Neural cell (in vitro differentiated cells): ENCODE data around the gene SEMA3F. TPM values are rescaled to one million over a fixed set of nuclear protein-coding genes. Genes with fewer than 3 reads are reported as not detected.

Experiments used
- H2AFZ ChIP-seq: fragments of 200-600, 300-800 bp; sonication (generic), shearing (Covaris generic); 2 replicates; pipeline ENCODE4 v1.6.0; 2014; ENCODE audit warnings: low read depth, mild to moderate bottlenecking, antibody characterized with exemption, low read length, moderate library complexity
- H3F3A ChIP-seq: fragments of 200-600 bp; shearing (Covaris generic); 2 replicates; pipeline ENCODE4 v1.6.1; 2016; ENCODE audit warnings: mild to moderate bottlenecking, moderate library complexity, mixed read lengths, antibody characterized with exemption, low read length; ENCODE audit not compliant: insufficient read depth, poor library complexity, severe bottlenecking
- H3K27ac ChIP-seq: fragments of 200-600, 300-800 bp; sonication (generic), shearing (Covaris generic); 2 replicates; pipeline ENCODE4 v1.5.1; 2014; ENCODE audit warnings: mild to moderate bottlenecking, low read length, moderate library complexity
- H3K27me3 ChIP-seq: fragments of 300-800, 200-600 bp; sonication (generic), shearing (Covaris generic); 2 replicates; pipeline ENCODE4 v1.6.0; 2014; ENCODE audit warnings: mild to moderate bottlenecking, low read depth, low read length, moderate library complexity; ENCODE audit not compliant: insufficient read depth
- H3K36me3 ChIP-seq: fragments of 300-800, 200-600 bp; sonication (generic), shearing (Covaris generic); 2 replicates; pipeline ENCODE4 v1.5.1; 2014; ENCODE audit warnings: mild to moderate bottlenecking, antibody characterized with exemption, low read length, moderate library complexity; ENCODE audit not compliant: insufficient read depth
- H3K4me2 ChIP-seq: fragments of 300-800, 200-600 bp; sonication (generic), shearing (Covaris generic); 2 replicates; pipeline ENCODE4 v1.6.0; 2014; ENCODE audit warnings: mild to moderate bottlenecking, low read length
- H3K4me3 ChIP-seq: fragments of 300-800, 200-600 bp; sonication (generic), shearing (Covaris generic); 2 replicates; pipeline ENCODE4 v1.5.1; 2014; ENCODE audit warnings: mild to moderate bottlenecking, low read length, moderate library complexity
- H3K79me2 ChIP-seq: fragments of 200-600 bp; shearing (Covaris generic); replicated peaks from 2 replicates; pipeline ENCODE4 v1.6.0; 2014; ENCODE audit warnings: mild to moderate bottlenecking, low read length, moderate library complexity; ENCODE audit not compliant: insufficient read depth
- H3K9ac ChIP-seq: fragments of 300-800, 200-600 bp; sonication (generic), shearing (Covaris generic); 2 replicates; pipeline ENCODE4 v1.6.1; 2016; ENCODE audit warnings: mild to moderate bottlenecking, low read length, mixed read lengths
- H3K9me2 ChIP-seq: fragments of 200-600 bp; shearing (Covaris generic); 2 replicates; pipeline ENCODE4 v1.6.1; 2016; ENCODE audit warnings: mild to moderate bottlenecking, low read length, mixed read lengths; ENCODE audit not compliant: insufficient read depth
- H3K9me3 ChIP-seq: fragments of 200-600, 300-800 bp; sonication (generic), shearing (Covaris generic); 2 replicates; pipeline ENCODE4 v1.6.1; 2016; ENCODE audit warnings: mild to moderate bottlenecking, mixed run types, low read length, moderate library complexity, mixed read lengths
- H4K20me1 ChIP-seq: fragments of 200-600 bp; shearing (Covaris generic); 2 replicates; pipeline ENCODE4 v1.6.1; 2016; ENCODE audit warnings: mild to moderate bottlenecking, mixed run types; ENCODE audit not compliant: insufficient read depth
- CTCF ChIP-seq: fragments of 450-650 bp; IDR thresholded peaks from 2 replicates; pipeline ENCODE4 v1.5.1; 2014; ENCODE audit warnings: antibody characterized with exemption, mild to moderate bottlenecking, moderate library complexity; ENCODE audit not compliant: poor library complexity, severe bottlenecking
- EP300 ChIP-seq: fragments of 450-650 bp; conservative IDR thresholded peaks from 2 replicates; pipeline ENCODE4 v1.6.1; 2014; ENCODE audit warnings: antibody characterized with exemption, mild to moderate bottlenecking, moderate library complexity; ENCODE audit not compliant: poor library complexity, severe bottlenecking
- EZH2 ChIP-seq: fragments of 200-600, 300-800 bp; shearing (Covaris generic), sonication (generic); IDR thresholded peaks from 2 replicates; pipeline ENCODE4 v1.6.1; 2014; ENCODE audit warnings: antibody characterized with exemption, low read length, borderline replicate concordance, mild to moderate bottlenecking; ENCODE audit not compliant: insufficient read depth, poor library complexity, severe bottlenecking
- MXI1 ChIP-seq: fragments of 450-650 bp; conservative IDR thresholded peaks from 2 replicates; pipeline ENCODE4 v1.6.1; 2014; ENCODE audit warnings: antibody characterized with exemption, mild to moderate bottlenecking; ENCODE audit not compliant: poor library complexity, severe bottlenecking
- POLR2AphosphoS5 ChIP-seq: IDR thresholded peaks from 2 replicates; pipeline ENCODE4 v1.6.1; 2012
- RAD21 ChIP-seq: fragments of 450-650 bp; conservative IDR thresholded peaks from 2 replicates; pipeline ENCODE4 v1.6.1; 2014; ENCODE audit warnings: antibody characterized with exemption, mild to moderate bottlenecking, moderate library complexity
- SMC3 ChIP-seq: fragments of 450-650 bp; conservative IDR thresholded peaks from 2 replicates; pipeline ENCODE4 v1.6.1; 2014; ENCODE audit warnings: antibody characterized with exemption, mild to moderate bottlenecking, moderate library complexity; ENCODE audit not compliant: poor library complexity
- TAF1 ChIP-seq: IDR thresholded peaks from 2 replicates; pipeline ENCODE4 v1.6.1; 2012; ENCODE audit warnings: low read depth
- polyA plus RNA-seq: library from polyadenylated mRNA; depleted of rRNA; stranded (reverse); fragments of >200 nt; gene quantifications from 2 replicates; pipeline ENCODE4 v1.2.3, GENCODE V29; 2014
- TF ChIP-seq, protein P1 (sequence below): IDR thresholded peaks from 2 replicates; pipeline ENCODE4 v1.6.1; 2012; ENCODE audit warnings: borderline replicate concordance

The SEMA3F gene
- polyA plus RNA-seq, 1 donor from 2014 or later = 17.0 TPM

- Histone ChIP-seq H3K27ac (no peak overlapping the region), H2AFZ (no peak overlapping the region), H3K9me2 (no peaks in the 10 kb centered on the region), H3F3A (no peaks in the 10 kb centered on the region), H3K9me3 (no peaks in the 10 kb centered on the region), H3K27me3 (no peaks in the 10 kb centered on the region), H3K36me3 (no peaks in the 10 kb centered on the region), H3K9ac (no peak overlapping the region), H4K20me1 (no peaks in the 10 kb centered on the region), H3K79me2 (no peaks in the 10 kb centered on the region), H3K4me3 (no peak overlapping the region), H3K4me2 (no peak overlapping the region)
- TF ChIP-seq CTCF (no peak), POLR2AphosphoS5 (no peak), RAD21 (no peak), EP300 (no peak), SMC3 (no peak), EZH2 (no peak), TAF1 (no peak), MXI1 (no peak)
- TF ChIP-seq, protein P1, sequence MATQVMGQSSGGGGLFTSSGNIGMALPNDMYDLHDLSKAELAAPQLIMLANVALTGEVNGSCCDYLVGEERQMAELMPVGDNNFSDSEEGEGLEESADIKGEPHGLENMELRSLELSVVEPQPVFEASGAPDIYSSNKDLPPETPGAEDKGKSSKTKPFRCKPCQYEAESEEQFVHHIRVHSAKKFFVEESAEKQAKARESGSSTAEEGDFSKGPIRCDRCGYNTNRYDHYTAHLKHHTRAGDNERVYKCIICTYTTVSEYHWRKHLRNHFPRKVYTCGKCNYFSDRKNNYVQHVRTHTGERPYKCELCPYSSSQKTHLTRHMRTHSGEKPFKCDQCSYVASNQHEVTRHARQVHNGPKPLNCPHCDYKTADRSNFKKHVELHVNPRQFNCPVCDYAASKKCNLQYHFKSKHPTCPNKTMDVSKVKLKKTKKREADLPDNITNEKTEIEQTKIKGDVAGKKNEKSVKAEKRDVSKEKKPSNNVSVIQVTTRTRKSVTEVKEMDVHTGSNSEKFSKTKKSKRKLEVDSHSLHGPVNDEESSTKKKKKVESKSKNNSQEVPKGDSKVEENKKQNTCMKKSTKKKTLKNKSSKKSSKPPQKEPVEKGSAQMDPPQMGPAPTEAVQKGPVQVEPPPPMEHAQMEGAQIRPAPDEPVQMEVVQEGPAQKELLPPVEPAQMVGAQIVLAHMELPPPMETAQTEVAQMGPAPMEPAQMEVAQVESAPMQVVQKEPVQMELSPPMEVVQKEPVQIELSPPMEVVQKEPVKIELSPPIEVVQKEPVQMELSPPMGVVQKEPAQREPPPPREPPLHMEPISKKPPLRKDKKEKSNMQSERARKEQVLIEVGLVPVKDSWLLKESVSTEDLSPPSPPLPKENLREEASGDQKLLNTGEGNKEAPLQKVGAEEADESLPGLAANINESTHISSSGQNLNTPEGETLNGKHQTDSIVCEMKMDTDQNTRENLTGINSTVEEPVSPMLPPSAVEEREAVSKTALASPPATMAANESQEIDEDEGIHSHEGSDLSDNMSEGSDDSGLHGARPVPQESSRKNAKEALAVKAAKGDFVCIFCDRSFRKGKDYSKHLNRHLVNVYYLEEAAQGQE = no peak
Measured at GRCh38 chr3:50174517-50174895, 19.4 kb downstream of the SEMA3F start.

DNA sequence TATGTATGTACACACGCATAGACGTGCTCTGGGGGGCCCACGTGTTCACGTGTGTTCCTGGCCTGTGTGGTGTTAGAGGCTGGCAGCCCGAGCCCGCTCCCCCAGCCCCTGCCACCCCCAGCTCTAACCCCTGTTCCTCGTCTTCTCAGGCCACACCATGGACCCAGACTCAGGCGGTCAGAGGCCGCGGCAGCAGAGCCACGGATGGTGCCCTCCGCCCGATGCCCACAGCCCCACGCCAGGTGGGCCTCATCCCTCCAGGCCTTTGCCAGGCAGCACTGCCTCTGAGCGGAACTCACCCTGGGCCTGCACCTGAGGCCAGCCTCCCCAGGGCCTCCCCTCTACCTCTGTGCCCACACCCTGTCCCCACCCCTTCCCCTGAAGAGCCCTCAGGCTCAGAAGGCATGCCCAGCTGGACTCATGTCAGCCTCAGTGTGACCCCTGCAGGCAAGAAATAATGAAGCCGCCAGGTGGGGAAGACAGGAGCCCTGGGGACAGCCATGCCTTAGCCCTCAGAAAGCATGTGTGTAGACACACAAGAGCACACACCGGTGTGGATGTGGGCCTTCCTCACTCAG lies 19.9 kb downstream of the SEMA3F start:
- Histone ChIP-seq H3F3A (no peaks in the 10 kb centered on the region), H3K79me2 (no peaks in the 10 kb centered on the region), H3K4me2 (no peak overlapping the region), H4K20me1 (no peaks in the 10 kb centered on the region), H3K9ac (no peak overlapping the region), H3K4me3 (no peak overlapping the region), H3K27ac (no peak overlapping the region), H2AFZ (no peak overlapping the region), H3K9me3 (no peaks in the 10 kb centered on the region), H3K36me3 (no peaks in the 10 kb centered on the region), H3K9me2 (no peaks in the 10 kb centered on the region), H3K27me3 (no peaks in the 10 kb centered on the region)
- TF ChIP-seq RAD21 = no peak
- TF ChIP-seq CTCF = no peak
- TF ChIP-seq MXI1 = no peak
- TF ChIP-seq, protein P1 = no peak
- TF ChIP-seq TAF1 = no peak
- TF ChIP-seq SMC3 = no peak
- TF ChIP-seq EP300 = no peak
- TF ChIP-seq EZH2 = no peak
- TF ChIP-seq POLR2AphosphoS5 = no peak
